ENCODE data around the gene COL9A3.

DNA sequence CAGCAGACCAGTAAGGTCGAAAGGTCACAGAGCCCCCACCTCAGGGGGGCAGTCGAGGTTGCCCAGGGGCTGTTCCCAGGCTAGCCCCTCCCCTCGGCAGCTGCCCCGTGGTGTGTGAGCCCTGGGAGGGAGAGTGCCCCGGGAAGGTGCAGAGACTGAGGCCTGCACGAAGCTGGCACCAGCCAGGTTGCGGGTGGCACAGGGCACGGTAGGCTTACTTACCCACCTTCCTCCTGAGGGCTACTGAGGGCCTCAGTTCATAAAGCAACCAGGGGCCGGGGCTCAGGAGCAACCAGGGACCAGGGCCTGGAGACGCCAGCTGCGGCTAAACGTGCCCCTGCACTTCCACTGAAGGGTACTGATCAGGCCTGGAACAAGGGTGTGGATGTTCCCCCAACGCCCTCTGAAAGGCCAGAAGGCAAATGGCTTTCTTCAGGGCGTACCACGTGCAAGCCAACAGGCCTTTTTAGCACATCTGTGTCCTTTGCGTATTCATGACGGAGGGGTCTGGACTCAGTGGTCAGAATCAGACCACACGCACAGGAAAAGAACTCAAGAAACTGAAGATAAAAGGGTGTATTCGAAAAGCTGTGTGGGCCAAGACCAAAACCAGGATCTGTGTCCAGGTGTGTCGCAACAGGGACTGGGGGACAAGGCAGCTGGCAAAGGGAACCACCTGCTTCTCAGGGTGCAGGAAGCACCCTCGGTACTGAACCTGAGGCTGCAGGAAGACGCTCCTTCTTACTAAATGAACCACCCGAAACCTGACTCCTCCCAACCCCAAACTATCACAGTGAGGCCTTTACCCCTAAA is 69.3 kb downstream of the COL9A3 start:
- TF ChIP-seq GABPA (IDR thresholded peaks at IDR 0.05; ENCODE audit: borderline replicate concordance, insufficient read depth, low read length) (no peak), POU5F1 (IDR thresholded peaks at IDR 0.05; ENCODE audit: low read depth, low read length) (no peak), SIX5 (IDR thresholded peaks at IDR 0.05; ENCODE audit: low read depth, low read length) (no peak), POLR2A (IDR thresholded peaks at IDR 0.05; ENCODE audit: control extremely low read depth in 1 of 2, low read depth in 2 of 2, low read length in 2 of 2) (peak in 1 of 2 experiments; percentile 31; a peak in 1 of 3 replicates), TAF1 (IDR thresholded peaks at IDR 0.05; ENCODE audit: low read depth, low read length) (no peak), RFX5 (IDR thresholded peaks at IDR 0.05; ENCODE audit: borderline replicate concordance, low read depth, low read length) (no peak)
- TF ChIP-seq, protein P1, sequence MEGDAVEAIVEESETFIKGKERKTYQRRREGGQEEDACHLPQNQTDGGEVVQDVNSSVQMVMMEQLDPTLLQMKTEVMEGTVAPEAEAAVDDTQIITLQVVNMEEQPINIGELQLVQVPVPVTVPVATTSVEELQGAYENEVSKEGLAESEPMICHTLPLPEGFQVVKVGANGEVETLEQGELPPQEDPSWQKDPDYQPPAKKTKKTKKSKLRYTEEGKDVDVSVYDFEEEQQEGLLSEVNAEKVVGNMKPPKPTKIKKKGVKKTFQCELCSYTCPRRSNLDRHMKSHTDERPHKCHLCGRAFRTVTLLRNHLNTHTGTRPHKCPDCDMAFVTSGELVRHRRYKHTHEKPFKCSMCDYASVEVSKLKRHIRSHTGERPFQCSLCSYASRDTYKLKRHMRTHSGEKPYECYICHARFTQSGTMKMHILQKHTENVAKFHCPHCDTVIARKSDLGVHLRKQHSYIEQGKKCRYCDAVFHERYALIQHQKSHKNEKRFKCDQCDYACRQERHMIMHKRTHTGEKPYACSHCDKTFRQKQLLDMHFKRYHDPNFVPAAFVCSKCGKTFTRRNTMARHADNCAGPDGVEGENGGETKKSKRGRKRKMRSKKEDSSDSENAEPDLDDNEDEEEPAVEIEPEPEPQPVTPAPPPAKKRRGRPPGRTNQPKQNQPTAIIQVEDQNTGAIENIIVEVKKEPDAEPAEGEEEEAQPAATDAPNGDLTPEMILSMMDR (IDR thresholded peaks at IDR 0.05; ENCODE audit: control extremely low read depth in 1 of 3, insufficient read depth in 1 of 3, low read depth in 1 of 3, low read length in 3 of 3), result no peak
- TF ChIP-seq, protein P2, sequence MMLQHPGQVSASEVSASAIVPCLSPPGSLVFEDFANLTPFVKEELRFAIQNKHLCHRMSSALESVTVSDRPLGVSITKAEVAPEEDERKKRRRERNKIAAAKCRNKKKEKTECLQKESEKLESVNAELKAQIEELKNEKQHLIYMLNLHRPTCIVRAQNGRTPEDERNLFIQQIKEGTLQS (IDR thresholded peaks at IDR 0.05; ENCODE audit: insufficient read depth, low read depth, low read length), result no peak
- TF ChIP-seq, protein P3, sequence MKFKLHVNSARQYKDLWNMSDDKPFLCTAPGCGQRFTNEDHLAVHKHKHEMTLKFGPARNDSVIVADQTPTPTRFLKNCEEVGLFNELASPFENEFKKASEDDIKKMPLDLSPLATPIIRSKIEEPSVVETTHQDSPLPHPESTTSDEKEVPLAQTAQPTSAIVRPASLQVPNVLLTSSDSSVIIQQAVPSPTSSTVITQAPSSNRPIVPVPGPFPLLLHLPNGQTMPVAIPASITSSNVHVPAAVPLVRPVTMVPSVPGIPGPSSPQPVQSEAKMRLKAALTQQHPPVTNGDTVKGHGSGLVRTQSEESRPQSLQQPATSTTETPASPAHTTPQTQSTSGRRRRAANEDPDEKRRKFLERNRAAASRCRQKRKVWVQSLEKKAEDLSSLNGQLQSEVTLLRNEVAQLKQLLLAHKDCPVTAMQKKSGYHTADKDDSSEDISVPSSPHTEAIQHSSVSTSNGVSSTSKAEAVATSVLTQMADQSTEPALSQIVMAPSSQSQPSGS (IDR thresholded peaks at IDR 0.05; ENCODE audit: low read length), result no peak

Data from H1 (cell line).